ENCODE results near the gene KCNT1. TPM values are rescaled to one million over a fixed set of nuclear protein-coding genes. Genes with fewer than 3 reads are reported as not detected.

The KCNT1 gene
- total RNA-seq, 2 donors from 2014 or later, result not detected

DNA sequence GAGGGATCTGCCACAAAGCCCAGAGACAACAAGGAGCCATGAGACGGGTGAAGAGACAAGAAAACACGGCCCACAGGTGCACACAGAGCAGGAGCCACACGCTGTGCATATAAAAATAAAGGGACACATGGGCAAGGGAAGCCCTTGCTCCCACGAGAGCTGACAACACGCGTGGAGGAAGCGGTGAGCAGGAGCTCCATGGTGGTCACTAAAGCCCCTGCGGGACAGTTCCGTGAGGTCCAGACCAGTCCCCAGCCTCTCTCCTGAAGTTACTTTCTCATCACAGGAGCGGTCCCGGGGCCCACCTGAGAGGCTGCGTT lies 114.6 kb downstream of the KCNT1 start:
- no peak for ATAC-seq
- H3K36me3 Mint-ChIP-seq, result peaks cover 5% of the 10 kb centered on the region
- no peak for DNase-seq (ENCODE audit: low spot score)
- H3K27me3 Mint-ChIP-seq, result no peaks in the 10 kb centered on the region
- H3K9me3 Mint-ChIP-seq, result no peaks in the 10 kb centered on the region
- H3K4me3 Mint-ChIP-seq, result no peak overlapping the region
- H3K4me1 Mint-ChIP-seq (ENCODE audit: low read depth in 2 of 2), result no peaks in the 10 kb centered on the region
- H3K27ac Mint-ChIP-seq, result no peak overlapping the region

DNA sequence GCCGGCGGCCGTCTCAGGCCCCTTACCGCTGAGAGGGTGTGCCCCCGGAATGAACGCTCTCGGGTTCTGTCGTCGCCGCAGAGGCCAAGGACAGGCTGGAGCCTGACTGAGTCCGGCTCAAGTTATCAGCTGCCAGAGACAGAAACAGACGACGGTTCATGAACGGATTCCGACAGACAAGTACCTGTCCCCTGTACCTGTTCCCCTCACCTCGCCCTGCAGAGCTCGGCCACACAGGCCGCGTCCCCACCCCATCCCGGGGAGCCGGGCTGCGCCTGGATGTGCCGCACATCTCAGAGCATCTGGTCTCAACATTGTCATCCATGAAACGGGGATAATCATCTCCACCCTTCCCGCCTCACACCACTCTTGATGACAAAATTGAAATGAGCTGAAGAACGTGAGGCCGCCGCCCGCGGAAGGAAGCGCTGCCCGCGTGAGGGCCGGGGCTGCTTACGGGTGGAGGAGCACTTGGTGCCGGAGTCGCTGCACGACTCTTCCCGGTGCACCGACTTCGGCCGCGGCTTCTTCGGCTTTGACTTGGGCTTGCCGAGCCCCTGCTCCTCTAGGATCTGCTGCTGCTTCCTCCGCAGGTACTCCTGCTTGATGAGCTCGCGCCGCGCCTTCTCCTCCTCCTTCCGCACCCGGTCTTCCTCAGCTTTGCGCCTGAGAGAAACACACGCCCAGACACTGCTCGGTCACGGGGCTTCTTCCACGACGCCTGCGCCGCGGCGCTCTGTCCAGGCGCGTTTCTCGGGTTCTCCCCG lies 116.1 kb downstream of the KCNT1 start:
- ATAC-seq (no peak), DNase-seq (ENCODE audit: low spot score) (no peak)
- H3K27me3 Mint-ChIP-seq, result no peaks in the 10 kb centered on the region
- H3K4me1 Mint-ChIP-seq (ENCODE audit: low read depth in 2 of 2), result no peaks in the 10 kb centered on the region
- H3K36me3 Mint-ChIP-seq, result peaks cover 5% of the 10 kb centered on the region
- no peaks in the 10 kb centered on the region for H3K9me3 Mint-ChIP-seq
- no peak overlapping the region for H3K27ac Mint-ChIP-seq
- H3K4me3 Mint-ChIP-seq, result no peak overlapping the region

GRCh38 chr9:135818718-135819475 lies 116.9 kb downstream of the KCNT1 start:
- peaks cover 5% of the 10 kb centered on the region for H3K36me3 Mint-ChIP-seq
- no peak overlapping the region for H3K27ac Mint-ChIP-seq
- ATAC-seq, result no peak
- H3K9me3 Mint-ChIP-seq, result no peaks in the 10 kb centered on the region
- H3K27me3 Mint-ChIP-seq, result no peaks in the 10 kb centered on the region
- DNase-seq (ENCODE audit: low spot score), result no peak
- no peak overlapping the region for H3K4me3 Mint-ChIP-seq
- no peaks in the 10 kb centered on the region for H3K4me1 Mint-ChIP-seq (ENCODE audit: low read depth in 2 of 2)

DNA sequence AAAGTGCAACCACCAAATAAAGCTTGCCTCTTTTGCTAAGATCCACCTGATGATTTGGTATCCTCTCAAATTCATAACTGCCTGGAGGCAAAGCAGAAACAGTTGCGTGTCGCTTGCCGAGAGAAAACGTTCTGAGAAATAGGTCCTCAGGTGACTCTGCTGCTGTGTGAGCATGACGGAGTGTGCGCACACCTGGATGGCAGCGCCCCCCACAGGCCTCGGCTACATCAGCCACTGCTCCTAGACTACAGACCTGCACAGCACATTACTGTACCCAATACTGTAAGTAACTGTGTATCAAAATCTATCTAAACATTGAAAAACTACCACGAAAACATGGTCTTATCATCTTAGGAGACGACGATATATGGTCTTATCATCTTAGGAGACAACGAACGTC lies 117.9 kb downstream of the KCNT1 start:
- H3K27me3 Mint-ChIP-seq, result no peaks in the 10 kb centered on the region
- no peak overlapping the region for H3K27ac Mint-ChIP-seq
- peaks cover 7% of the 10 kb centered on the region for H3K36me3 Mint-ChIP-seq
- H3K4me3 Mint-ChIP-seq, result no peak overlapping the region
- DNase-seq (ENCODE audit: low spot score), result no peak
- no peak for ATAC-seq
- no peaks in the 10 kb centered on the region for H3K9me3 Mint-ChIP-seq
- peaks cover 0 to 1% of the 10 kb centered on the region in 2 donors for H3K4me1 Mint-ChIP-seq (ENCODE audit: low read depth in 2 of 2)

DNA sequence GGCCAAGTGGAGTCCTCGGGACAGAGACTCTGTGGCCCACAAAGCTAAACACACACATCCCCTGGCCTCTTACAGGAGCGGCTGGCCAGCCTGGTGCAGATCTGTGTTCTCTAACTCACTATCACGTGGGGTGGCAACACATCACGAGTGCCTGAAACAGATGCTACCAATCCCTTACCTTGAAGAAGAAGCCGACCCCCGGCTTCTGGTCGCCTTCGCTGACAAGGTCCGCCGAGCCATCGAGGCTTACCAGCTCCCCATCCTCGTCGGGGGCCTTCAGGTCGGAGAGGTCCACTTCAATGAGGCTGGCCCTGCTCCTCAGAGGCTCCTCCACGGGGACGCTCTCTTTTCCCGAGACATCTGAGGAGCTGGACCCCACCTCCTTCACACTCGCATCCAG lies 118.7 kb downstream of the KCNT1 start:
- Mint-ChIP-seq H3K4me1 (ENCODE audit: low read depth in 2 of 2) (peaks cover 0 to 9% of the 10 kb centered on the region in 2 donors), H3K27ac (no peak overlapping the region), H3K36me3 (peaks cover 11% of the 10 kb centered on the region), H3K27me3 (no peaks in the 10 kb centered on the region), H3K9me3 (no peaks in the 10 kb centered on the region), H3K4me3 (no peak overlapping the region)
- DNase-seq (ENCODE audit: low spot score) (no peak), ATAC-seq (no peak)

- Mint-ChIP-seq H3K4me1 (ENCODE audit: low read depth in 2 of 2) (peaks cover 0 to 10% of the 10 kb centered on the region in 2 donors), H3K36me3 (peaks cover 11% of the 10 kb centered on the region), H3K9me3 (no peaks in the 10 kb centered on the region), H3K4me3 (no peak overlapping the region), H3K27ac (no peak overlapping the region), H3K27me3 (no peaks in the 10 kb centered on the region)
- DNase-seq (ENCODE audit: low spot score) (no peak), ATAC-seq (no peak)
Observed at GRCh38 chr9:135821116-135821515, 119.1 kb downstream of the KCNT1 start.

- Mint-ChIP-seq H3K27me3 (no peaks in the 10 kb centered on the region), H3K9me3 (no peaks in the 10 kb centered on the region), H3K27ac (no peak overlapping the region), H3K4me3 (no peak overlapping the region), H3K4me1 (ENCODE audit: low read depth in 2 of 2) (peaks cover 0 to 10% of the 10 kb centered on the region in 2 donors), H3K36me3 (peaks cover 11% of the 10 kb centered on the region)
- DNase-seq (ENCODE audit: low spot score), result no peak
- ATAC-seq, result no peak
Observed at GRCh38 chr9:135821733-135822373, 119.9 kb downstream of the KCNT1 start.

- H3K36me3 Mint-ChIP-seq, result peaks cover 11% of the 10 kb centered on the region
- H3K9me3 Mint-ChIP-seq, result no peaks in the 10 kb centered on the region
- no peaks in the 10 kb centered on the region for H3K27me3 Mint-ChIP-seq
- H3K27ac Mint-ChIP-seq, result no peak overlapping the region
- DNase-seq (ENCODE audit: low spot score) (no peak), ATAC-seq (no peak)
- H3K4me1 Mint-ChIP-seq (ENCODE audit: low read depth in 2 of 2), result peaks cover 0 to 10% of the 10 kb centered on the region in 2 donors
- no peak overlapping the region for H3K4me3 Mint-ChIP-seq
Observed at GRCh38 chr9:135822374-135822755, 120.4 kb downstream of the KCNT1 start.

DNA sequence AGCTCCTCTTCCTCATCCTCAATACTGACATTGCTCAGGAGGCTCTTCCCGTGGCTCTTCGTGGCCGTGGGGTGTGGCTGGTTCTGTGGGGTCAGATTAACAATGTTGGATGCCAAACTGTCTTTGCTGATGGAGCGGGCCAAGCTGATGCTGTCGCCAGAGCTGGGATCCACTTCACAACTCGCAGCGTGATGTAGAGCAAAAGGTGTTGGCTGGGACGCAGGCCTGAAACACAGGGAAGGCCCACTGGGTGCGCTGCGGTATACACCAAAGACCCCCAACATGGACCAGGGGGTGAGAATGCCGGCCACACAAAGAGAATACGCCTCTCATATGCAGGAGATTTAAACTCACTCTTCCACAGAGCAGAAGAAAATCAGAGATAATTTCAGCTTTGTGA lies 121.1 kb downstream of the KCNT1 start:
- peaks cover 0 to 10% of the 10 kb centered on the region in 2 donors for H3K4me1 Mint-ChIP-seq (ENCODE audit: low read depth in 2 of 2)
- no peaks in the 10 kb centered on the region for H3K27me3 Mint-ChIP-seq
- H3K4me3 Mint-ChIP-seq, result no peak overlapping the region
- ATAC-seq (no peak), DNase-seq (ENCODE audit: low spot score) (no peak)
- peaks cover 12% of the 10 kb centered on the region for H3K36me3 Mint-ChIP-seq
- no peak overlapping the region for H3K27ac Mint-ChIP-seq
- H3K9me3 Mint-ChIP-seq, result no peaks in the 10 kb centered on the region

- H3K27ac Mint-ChIP-seq, result no peak overlapping the region
- peaks cover 0 to 10% of the 10 kb centered on the region in 2 donors for H3K4me1 Mint-ChIP-seq (ENCODE audit: low read depth in 2 of 2)
- H3K27me3 Mint-ChIP-seq, result no peaks in the 10 kb centered on the region
Observed at GRCh38 chr9:135825435-135826187, 123.6 kb downstream of the KCNT1 start.

DNA sequence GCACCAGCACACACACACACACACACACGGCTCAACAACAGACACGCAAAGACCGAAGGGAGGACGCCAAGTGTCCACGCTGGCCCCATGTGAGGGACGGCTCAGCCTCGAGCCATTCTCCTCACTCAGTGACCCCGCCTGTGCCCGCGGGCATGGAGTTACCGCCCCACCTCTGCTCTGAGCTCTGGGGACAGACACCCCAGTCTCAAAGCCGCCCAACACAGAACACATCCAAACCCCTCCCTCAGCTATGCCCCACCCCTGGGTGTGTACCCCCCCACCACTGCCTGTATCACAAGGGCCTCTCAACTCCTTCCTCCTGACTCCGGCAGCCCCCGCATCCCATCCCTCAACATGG lies 124.2 kb downstream of the KCNT1 start:
- H3K4me3 Mint-ChIP-seq, result no peak overlapping the region
- peaks cover 21% of the 10 kb centered on the region for H3K36me3 Mint-ChIP-seq
- no peak overlapping the region for H3K27ac Mint-ChIP-seq
- H3K9me3 Mint-ChIP-seq, result peaks cover 2% of the 10 kb centered on the region
- ATAC-seq, result peak in 1 of 2 donors; percentile 20
- no peak for DNase-seq (ENCODE audit: low spot score)
- no peaks in the 10 kb centered on the region for H3K27me3 Mint-ChIP-seq
- H3K4me1 Mint-ChIP-seq (ENCODE audit: low read depth in 2 of 2), result peaks cover 0 to 10% of the 10 kb centered on the region in 2 donors

More at GRCh38 chr9:135825435-135826187, 123.6 kb downstream of the KCNT1 start:
- DNase-seq (ENCODE audit: low spot score) (no peak), ATAC-seq (peak in 1 of 2 donors; percentile 33)
- Mint-ChIP-seq H3K36me3 (peaks cover 21% of the 10 kb centered on the region), H3K4me3 (no peak overlapping the region), H3K9me3 (peaks cover 2% of the 10 kb centered on the region)

DNA sequence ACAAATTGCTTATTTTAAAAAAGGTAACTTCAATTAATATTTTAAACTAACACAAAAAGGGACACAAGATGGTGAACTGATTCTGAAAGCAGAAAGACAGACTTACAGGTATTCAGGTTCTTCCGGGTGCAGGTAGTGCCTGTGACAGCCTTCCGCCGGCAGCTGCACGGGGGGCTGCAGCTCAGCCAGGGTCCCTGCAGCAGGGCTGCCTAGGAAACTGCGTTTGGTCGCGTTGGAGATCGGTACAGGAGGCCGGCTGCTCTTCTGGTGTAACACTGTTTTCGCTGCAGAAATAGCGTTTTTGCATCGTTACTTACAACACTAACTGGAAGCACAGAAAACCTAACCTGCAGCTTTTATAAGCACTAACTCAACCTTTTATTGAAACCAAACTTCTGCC lies 125.3 kb downstream of the KCNT1 start:
- no peak for ATAC-seq
- peaks cover 2% of the 10 kb centered on the region for H3K9me3 Mint-ChIP-seq
- H3K27ac Mint-ChIP-seq, result no peak overlapping the region
- no peak overlapping the region for H3K4me3 Mint-ChIP-seq
- peaks cover 0 to 10% of the 10 kb centered on the region in 2 donors for H3K4me1 Mint-ChIP-seq (ENCODE audit: low read depth in 2 of 2)
- H3K27me3 Mint-ChIP-seq, result no peaks in the 10 kb centered on the region
- H3K36me3 Mint-ChIP-seq, result peaks cover 17% of the 10 kb centered on the region
- no peak for DNase-seq (ENCODE audit: low spot score)

GRCh38 chr9:135827866-135828580 lies 126.0 kb downstream of the KCNT1 start:
- Mint-ChIP-seq H3K4me1 (ENCODE audit: low read depth in 2 of 2) (peaks cover 0 to 10% of the 10 kb centered on the region in 2 donors), H3K4me3 (no peak overlapping the region), H3K27me3 (no peaks in the 10 kb centered on the region), H3K27ac (no peak overlapping the region), H3K36me3 (peaks cover 15% of the 10 kb centered on the region), H3K9me3 (peaks cover 2% of the 10 kb centered on the region)
- ATAC-seq, result peak in 1 of 2 donors; percentile 27
- DNase-seq (ENCODE audit: low spot score), result no peak

Data from natural killer cell treated with Interleukin-12 subunit alpha and Interleukin-12 subunit beta and Interleukin-15 and Interleukin-18, amount 100 ng/mL, for 72 hours (primary cell).